Suppressor macrophage treated with lipopolysaccharide for 1 hour (primary cell): ENCODE results near the gene WNT11.

Experiments used
- DNase-seq, 3 donors: peaks; one replicate each; pipeline ENCODE4 v3.0.0-alpha.2; 2020 to 2022

Gene WNT11

DNA sequence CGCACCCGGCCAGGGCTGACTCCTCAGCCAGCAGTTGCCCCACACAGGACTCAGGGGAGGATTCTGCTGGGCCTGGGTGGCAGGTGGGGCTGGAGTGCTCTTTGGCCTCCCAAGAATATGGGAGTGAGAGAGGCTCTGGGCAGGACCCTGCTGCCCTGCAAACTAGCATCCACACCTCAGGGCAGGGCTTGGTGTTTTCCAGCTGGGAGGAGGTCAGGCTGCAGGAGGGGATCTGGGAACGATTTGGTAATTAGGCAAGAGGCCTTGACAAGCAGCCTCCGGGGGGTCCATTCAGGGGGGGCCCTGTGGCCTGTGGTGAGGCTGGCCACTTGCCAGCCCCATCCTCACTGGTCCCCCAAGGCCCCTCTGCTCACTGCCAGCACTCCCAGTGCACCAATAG is 35.8 kb downstream of the WNT11 start:
- no peak for DNase-seq

DNA sequence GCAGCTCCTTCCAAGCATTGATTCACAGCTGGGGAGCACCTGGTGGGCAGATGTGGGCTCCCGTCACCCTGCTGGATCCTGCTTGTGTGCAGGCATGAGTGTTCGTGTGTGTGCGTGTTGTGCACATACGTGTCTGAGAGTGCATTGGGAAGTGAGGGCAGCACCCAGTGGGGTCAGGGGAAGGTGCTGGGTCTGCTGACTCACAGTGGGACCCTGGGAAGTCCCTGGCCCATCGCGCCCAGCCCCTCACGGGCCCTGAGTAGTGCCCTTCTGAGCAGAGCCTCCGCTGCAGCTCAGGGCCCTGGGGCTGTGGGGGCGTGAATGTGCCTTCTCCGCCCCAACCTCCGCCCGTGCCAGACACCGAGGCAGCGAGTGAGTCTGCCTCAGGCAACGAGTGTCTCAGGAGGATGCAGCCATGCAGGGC is 36.8 kb downstream of the WNT11 start:
- DNase-seq: no peak

DNA sequence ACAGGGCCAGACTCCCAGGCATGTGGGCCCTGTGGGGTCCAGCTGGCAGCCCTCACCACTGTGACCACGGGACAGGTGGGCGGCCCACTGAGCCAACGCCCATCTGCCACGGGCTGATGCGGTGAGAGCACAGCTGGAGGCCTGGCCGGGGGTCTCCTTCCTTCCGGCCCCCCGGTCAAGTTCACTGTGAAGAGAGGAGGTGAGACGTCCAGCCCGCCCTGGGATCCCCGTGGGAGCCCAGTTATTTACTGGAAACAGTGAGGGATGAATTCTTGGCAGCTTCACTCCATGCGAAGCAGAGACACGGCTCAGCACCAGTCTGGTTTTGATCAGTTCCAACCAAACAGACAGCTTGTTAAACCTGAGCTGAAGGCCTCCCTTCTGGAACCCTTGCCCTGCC is 38.7 kb downstream of the WNT11 start:
- no peak for DNase-seq

DNA sequence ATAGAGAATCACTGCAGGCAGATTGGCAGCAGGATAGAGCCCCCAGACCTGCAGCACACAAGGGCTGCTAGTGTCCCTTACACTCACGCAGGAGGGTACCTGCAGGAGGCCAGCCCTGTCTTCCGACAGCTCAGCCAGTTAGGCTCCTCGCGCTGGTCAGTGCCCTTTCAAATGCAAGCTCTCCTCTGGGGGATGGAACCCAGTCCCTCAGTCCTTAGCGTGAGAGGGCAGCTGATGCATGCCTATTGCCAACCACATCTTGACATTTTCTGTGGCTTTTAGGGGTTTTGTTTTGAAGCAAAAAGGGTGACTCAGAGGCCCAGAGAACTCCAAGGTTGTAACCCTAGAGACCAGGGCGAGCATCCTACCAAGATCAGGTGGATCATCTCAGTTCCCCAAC is 40.0 kb downstream of the WNT11 start:
- no peak for DNase-seq

DNA sequence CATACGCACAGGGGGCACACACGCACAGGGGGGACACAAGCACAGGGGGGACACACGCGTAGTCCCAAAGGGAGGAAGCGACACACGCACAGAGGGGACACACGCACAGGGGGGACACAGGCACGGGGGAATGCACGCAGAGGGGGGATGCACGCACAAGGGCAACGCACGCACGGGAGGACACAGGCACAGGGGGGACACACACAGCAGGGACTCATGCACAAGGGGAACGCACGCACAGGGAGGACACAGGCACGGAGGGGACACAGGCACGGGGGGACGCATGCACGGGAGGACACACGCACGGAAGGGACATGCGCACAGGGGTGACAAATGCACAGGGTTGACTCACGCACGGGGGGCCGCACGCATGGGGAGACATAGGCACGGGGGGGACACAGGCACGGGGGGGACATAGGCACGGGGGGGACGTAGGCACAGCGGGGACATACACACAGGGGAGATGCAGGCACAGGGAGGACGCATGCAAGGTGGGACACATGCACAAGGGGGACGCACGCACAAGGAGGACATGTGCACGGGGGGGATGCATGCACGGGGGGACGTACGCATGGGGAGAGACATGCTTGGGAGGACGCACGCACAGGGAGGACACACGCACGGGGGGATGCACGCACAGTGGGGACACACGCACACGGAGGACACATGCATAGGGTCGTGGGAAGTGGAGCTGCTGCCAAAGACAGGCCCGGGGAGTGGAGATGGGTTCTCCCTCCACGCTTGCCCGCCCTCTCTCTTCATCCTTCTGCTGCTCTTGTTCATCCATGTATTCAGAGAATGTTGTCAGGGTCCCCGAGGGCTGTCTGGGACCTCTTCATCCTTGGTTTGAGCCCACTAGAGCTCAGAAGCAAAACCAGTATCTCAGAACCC is 41.2 kb downstream of the WNT11 start:
- DNase-seq: no peak

DNA sequence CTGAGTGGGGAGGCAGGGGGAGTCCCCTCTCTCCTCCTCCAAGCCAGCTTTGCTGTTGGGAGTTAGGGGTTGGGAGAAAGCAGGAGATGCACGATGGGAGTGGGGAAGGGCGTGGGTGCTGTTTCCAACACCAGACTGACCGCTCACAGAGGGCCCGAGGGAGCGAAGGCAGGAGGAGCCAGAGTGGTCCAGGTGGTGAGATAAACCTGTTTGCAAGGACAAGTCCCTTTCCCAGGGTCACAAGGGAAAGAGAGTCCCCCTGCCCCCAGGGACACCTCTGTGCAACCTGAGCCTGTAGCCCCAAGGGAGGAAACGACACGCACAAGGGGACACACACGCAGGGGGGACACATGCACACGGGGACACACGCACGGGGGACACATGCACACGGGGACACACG is 42.2 kb downstream of the WNT11 start:
- DNase-seq: no peak

DNA sequence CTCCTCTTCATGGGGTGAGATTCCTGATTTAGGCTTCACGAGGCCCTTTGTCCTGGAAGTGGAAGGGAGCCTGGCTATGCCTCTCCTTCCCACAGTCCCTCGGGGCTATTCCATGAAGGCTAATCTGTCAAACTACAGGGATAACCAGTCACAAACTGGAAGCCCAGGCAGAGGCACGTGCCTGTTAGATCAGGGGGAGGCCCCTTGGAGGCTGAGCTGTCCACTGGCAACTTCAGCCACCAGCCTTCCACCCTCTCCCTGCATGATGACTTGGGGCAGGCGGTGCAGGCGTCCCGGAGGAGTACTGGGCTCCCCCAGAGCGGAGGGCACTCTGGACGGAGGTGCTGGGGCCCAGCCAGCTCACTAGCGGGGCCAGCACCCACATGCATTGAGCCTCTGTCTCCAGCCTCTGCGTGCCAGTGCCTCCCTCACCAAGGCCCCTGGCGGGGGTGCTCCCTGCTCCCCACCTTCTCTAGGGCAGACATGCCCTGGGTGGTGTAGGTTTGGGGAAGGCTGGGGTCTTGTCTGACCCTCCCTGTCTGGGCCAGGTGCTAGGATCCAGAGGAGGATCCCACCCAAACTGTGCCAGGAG is 42.9 kb downstream of the WNT11 start:
- no peak for DNase-seq

DNA sequence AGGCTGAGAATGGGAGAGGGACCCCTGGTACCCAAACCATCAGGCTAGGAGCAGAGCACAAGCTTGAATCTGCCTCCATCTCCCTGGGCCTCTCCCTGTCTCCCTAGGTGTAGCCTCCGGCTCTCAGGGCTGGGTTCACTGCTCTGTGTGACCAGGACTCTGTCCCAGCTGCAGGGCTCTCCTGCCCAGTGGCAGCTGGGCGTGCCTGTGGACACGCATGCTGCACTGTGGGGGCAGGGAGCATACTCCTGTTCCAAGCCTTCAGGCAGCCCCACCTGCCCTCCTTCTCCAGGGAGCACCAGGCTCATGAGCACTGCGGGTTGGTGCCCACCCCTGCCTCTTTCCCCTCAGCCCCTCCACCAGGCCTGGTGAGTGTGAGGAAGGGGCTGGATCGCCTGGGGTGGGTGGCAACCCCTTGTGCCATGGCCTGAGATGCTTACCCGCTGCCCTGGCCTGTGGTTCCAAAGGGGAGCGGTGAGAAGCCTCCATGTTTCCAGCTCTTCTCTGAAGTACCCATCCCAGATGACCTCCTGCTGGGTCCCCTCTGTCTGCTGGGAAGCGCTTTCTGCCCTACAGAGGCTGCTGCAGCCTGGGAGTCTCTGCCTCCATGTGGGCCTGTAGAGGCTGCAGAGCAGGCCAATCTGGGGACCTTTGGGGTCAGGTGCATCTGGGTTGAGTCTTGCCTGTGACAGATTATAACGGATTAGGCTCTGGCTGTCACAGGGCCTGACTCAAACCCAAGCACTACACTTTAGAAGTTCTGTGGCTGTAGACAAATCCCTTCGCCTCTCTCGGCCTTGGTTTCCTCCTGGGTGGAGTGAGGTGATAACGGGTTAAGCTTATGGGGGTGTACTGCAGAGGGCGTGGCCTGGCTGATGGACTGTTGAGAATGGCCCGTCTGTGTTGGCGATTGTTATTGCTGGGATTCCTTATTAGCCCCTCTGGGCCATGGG is 43.7 kb downstream of the WNT11 start:
- DNase-seq: no peak

DNA sequence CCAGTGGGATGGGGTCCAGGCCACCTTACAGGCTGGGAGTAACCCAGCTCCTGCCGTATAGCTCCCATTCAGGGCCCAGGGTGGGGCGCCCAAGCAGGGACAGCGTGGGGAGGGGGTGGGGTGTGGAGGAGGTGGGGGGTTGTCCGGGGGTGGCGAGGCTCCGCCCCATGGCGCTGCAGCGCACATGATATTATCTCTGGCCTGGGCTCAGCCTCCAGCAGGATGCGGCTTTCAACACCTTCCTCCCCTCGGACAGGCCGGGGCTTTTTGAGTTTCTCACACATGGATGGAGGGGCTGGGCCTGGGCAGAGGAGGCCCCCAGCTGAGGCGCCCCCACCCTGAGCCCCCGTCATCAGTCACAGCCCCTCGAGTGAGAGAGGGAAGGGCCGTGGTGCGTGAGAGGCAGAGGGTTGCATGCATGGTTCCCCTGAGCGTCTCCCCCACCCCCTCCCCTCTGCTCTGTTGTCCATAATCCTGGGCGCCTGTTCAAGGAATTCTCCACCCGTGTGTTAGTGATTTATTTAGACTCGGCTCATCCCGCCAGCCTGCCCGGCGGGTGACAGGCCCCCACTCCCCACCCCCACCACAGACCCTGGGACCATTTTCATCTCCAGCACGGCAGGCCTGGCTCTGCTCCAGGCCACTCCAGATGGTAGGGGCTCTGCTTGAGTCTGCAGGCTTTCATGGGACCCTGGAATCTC is 44.9 kb downstream of the WNT11 start:
- no peak for DNase-seq

DNA sequence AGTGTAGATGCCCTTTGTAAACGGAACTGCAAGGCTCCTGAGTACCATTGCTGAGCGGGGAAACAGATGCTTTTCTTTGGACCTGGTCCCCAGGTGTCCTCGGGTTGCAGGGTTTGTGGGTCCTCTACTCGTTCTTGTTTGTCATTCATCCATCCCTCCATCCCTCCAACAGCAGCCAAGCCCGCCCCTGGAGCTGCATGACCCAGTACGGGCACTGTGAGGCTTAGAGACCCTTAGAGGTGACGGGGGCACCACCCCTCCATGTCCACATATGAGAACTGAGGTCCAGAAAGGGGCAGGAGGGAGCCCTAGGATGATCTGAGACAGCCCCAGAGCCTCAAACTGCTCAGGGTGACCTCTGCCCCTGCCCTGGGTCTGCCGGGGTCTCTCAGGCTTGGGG is 45.4 kb downstream of the WNT11 start:
- DNase-seq: no peak

DNA sequence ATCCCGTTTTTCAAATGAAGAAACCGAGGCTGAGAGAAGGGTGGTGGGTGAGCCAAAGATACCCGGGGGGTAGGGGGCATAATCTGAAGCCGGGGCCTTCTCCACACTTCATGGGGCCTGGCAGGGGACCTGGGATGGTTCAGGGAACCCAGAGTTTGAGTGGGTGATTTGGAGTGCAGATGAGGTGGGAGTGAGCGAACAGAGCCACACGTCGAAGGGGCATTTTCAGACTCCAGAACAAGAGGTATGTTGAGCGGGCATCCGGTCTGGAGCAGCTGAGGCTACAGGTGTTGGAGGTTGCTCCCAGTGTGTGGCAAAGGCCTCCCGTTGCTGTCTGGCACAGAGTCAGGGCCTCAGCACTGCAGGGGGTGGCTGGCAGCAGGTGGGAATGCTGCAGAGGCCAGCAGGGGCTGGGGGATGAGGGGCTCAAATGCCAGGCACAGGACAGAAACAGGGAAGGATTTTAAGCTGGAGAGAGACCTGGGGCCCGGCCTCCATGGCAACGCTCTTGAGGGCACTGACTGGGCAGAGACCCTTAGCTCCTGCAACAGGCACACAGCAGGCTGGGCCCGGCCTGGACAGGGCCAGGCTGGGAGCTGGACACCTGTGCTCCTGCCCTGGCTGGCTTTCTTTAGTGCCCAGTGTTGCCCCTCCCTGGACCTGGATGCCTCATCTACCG is 46.2 kb downstream of the WNT11 start:
- DNase-seq: no peak

DNA sequence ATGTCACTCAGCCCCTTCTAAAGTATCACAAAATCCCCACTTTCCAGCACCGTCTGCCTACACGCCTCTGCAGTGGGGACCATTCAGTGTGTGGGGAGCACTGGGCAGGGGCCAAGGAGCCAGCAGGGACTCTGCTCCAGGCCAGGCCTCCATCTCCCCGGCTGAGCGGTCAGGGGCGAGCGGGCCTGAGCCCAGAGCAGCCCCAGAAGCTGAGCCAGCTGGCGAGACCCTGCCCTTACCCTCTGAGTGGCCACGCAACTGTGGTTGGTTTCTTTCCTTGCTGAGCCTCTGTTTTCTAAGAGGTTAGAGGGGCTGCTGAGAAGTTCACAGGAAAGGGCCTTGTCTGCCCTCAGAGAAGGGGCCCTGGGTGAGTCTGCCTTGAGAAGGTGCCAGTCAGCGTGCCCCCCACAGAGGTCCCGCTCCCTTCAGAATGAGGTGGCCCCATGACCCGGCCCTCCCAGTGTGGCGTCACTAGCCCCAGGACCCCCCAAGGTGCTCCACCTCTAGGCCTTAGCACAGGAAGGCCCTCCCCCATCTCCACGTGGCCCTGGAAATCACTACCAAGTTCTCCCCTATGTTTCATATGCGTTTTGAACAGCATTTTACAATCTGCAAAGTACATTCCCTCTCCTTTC is 46.9 kb downstream of the WNT11 start:
- DNase-seq: no peak

DNA sequence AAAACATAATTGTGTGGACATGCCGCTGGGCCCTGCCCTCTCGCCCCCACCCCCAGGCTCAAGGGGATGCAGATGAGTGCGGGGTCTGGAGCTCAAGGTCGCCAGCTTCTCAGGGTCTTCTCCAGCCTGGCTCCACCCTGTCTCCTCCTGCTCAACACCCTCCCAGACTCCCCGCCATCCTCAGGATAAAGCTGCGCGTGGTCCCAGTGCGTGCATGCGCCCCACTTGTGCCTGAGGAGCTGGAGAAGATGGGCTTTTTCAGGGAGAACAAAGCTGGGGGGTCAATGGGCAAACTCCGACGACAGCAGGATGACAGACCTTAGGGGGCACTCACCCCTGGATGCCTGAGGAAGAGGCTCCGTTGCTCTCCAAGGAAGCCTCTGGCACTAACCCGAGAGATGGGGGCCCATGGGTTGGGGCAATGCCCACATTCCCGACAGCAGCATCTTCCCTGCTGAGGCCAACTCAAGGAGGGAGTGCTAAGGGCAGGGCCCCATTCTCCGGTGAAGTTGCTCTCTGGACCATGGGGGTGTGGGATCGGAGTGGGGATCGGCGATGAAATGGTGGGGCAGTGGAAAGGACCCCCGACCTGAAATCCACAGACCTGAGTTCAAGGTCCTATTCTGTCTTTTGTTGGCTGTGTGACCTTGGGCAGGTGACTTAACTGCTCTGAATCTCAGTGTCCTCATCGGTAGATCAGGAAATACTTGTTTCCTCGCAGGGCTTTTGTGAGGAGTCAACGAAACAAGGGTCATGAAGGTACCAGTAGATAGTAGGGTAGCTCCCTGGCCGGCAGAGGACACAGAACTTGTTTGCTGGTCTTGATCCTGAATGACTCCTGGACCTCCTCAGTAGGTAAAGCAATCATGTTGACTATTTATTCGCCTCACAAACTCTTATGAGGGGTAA is 47.7 kb downstream of the WNT11 start:
- no peak for DNase-seq

DNA sequence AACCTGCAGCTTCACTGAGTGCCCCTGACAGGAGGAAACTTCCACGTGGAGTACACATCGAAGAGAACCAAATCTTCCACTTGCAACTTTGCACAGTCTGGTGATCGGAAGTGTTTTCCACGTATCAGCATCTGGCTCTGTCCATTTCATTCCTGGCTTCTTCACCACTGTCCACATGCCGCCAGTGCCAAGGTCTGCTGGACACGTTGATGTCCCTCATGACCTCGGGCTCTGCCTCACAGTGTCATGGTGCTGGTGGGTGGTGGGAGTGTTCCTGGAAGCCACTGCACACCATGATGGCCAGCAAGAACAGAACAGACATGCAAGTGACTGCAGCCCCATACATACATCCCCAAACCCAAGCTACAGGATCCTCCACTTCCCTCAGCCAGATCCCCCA is 48.4 kb downstream of the WNT11 start:
- DNase-seq: no peak

DNA sequence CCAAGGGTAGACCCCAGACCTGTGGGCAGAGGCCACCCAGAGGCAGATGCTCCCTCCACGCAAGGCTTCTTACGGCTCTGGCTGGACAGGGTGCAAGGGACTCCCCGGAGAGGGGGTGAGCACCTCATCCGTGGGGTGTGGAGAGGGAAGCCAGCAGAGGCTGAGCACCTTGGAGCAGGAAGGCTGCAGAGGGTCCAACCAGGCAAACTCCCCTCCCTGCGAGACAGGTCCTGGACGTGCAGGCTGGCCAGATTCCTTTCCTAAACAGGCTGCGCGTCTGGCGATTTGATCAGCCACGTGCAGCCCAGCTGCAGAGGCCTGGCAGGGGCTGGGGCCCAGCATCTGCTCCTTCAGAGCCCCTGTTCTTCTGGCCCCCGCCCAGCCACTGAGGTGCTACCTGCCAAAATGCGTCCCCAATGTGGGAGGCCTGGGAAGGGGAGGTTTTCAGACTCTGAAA is 49.3 kb downstream of the WNT11 start:
- no peak for DNase-seq

DNA sequence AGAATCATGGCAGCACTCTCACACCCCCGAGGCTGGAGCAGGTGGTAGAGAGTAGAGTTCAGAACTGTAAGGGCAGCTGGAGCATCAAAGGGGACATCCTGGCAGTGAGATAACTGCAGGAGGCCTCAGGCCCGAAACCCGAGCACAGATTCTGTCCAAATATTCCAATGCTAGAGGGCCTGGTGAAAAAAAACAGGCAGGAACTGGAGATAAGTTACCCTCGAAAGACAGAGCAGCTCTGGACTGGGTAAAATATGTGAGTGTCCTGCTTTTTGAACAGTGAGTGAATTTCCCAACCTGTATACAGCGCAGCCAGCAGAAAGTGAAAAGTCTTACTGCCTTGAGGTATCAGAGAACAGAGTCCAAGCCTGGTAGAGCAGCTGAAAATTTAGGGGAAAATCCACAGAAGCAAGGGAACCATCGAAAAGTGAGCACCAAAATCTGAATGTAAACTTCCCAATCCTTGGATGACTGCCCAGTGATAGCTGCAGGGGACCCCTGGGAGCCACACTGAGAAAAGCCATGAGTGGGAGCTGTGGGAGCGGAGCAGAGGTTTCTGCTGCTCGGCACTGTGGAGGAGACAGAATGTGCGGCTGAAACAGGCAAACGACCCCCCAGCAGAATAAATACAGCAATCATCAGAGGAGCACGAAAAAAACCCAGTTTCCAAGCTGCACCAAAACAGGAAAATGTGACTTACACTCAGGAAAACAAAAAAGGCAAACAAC is 50.6 kb downstream of the WNT11 start:
- DNase-seq: no peak

DNA sequence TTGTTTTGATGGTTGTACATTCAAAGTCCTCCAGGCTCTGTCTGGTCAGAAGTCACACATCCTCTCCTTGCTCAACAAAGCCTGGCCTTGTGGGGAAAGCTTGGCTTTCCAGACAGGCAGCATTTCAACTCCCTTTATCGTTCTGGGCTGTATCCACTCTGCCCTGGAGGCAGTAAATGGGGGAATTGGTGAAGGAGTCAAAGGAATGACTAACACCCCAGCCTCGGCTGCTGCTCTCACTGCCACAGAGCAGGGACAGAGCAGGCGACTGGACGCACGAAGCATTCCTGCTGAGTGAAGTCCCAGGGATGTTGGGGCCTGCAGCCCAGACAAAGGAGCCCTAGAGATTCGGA is 52.8 kb downstream of the WNT11 start:
- DNase-seq: no peak

DNA sequence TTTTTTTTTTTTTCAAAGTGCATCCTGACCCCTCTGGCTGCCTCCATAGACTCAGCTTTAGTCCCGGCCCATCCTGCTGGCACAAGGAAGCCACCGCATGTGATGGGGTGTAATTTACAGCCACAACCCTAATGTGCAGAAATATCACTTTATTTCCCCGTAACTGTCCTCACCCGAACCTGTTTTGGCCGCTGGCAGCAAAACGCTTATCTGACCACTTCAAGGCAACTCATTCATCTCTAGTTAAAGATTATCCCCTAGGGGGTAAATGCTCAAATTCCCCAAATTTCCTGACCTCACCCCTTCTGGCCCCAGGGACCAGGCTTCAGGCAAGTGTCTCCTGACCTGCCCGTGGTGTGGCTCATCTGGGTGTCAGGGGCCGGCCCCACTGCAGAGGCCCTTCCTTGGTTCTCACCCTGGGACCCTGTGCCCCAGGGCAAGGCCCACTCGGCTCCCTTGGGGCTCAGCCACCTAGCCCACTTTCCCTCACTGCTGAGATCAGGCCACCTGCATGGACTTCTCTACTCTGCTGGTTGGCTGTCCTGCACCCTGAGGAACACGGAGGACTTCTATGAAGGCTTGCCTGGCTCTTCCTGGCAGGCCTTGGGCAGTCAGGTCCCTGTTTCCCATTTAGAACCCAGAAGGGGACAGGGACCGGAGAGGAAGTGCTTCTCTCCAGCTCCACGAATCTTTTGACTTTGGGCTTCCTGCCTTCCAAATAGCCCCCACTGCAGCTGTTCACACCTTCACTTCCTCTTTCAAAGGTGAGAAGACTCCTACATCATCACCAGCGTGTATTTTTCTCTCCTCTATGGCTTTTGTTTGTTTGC is 53.3 kb downstream of the WNT11 start:
- no peak for DNase-seq
